Parathyroid adenoma (tissue), 2 donors: ENCODE data around the gene C2CD3.
"Not testable (repeated sequence)": the region's sequence is repeated elsewhere in the genome, so short reads cannot be mapped to it uniquely, and the experiment has no call there.

Experiments used
- H2AFZ ChIP-seq: fragments of 300-600 bp; sonication (generic); one replicate; pipeline ENCODE4 v1.7.0; 2017; ENCODE audit warnings: antibody characterized with exemption, mild to moderate bottlenecking
- H3K27ac ChIP-seq: fragments of 300-600 bp; sonication (generic); one replicate; pipeline ENCODE4 v1.7.0; 2017
- H3K27me3 ChIP-seq: fragments of 300-600 bp; sonication (generic); one replicate; pipeline ENCODE4 v1.7.0; 2017; ENCODE audit warnings: low read length; ENCODE audit not compliant: control insufficient read depth, insufficient read depth
- H3K36me3 ChIP-seq: fragments of 300-600 bp; sonication (generic); one replicate; pipeline ENCODE4 v1.7.0; 2017; ENCODE audit warnings: low read length; ENCODE audit not compliant: control insufficient read depth, insufficient read depth
- H3K4me1 ChIP-seq: fragments of 300-600 bp; sonication (generic); one replicate; pipeline ENCODE4 v1.7.0; 2017; ENCODE audit warnings: control low read depth
- H3K4me2 ChIP-seq: fragments of 300-600 bp; sonication (generic); one replicate; pipeline ENCODE4 v1.7.0; 2017; ENCODE audit warnings: low read length
- H3K4me3 ChIP-seq: fragments of 300-600 bp; sonication (generic); one replicate; pipeline ENCODE4 v1.7.0; 2017; ENCODE audit warnings: low read depth, low read length
- H3K79me2 ChIP-seq: fragments of 300-600 bp; sonication (generic); one replicate; pipeline ENCODE4 v1.7.0; 2017; ENCODE audit warnings: control low read depth
- H3K9ac ChIP-seq: fragments of 300-600 bp; sonication (generic); one replicate; pipeline ENCODE4 v1.7.0; 2017; ENCODE audit warnings: mild to moderate bottlenecking
- H3K9me3 ChIP-seq: fragments of 300-600 bp; sonication (generic); one replicate; pipeline ENCODE4 v1.7.0; 2017; ENCODE audit warnings: low read length; ENCODE audit not compliant: control insufficient read depth
- TF ChIP-seq, protein P1 (sequence below): fragments of 300-600 bp; sonication (generic); IDR thresholded peaks from one replicate; pipeline ENCODE4 v1.7.0; 2017; ENCODE audit warnings: antibody characterized with exemption, mild to moderate bottlenecking
- donor health status: primary hyperparathyroidism.

Gene C2CD3

DNA sequence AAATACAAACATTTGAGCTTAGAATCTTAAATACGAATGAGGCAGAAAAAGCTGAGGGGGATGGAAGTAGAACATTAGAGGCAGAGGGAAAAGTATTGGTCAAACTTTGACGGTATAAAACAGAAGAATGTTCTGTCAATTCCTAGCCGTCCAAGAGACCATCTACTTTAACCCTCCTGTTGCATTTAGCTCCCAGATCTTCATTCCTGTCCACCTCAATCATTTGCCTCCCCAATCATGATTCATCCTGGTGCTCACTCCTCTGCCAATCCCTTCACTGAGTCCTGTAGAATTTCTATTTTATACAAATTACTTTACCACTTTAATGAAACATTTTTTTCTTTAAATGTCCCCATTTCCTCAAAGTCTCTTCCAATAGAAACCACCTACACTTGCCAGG lies 28.2 kb downstream of the C2CD3 start:
- Histone ChIP-seq H3K36me3 (no peaks in the 10 kb centered on the region), H3K4me2 (no peak overlapping the region), H2AFZ (no peak overlapping the region), H3K79me2 (no peaks in the 10 kb centered on the region), H3K27me3 (no peaks in the 10 kb centered on the region), H3K9ac (no peak overlapping the region), H3K27ac (no peak overlapping the region), H3K4me1 (no peaks in the 10 kb centered on the region), H3K9me3 (no peaks in the 10 kb centered on the region), H3K4me3 (no peak overlapping the region)
- TF ChIP-seq, protein P1, sequence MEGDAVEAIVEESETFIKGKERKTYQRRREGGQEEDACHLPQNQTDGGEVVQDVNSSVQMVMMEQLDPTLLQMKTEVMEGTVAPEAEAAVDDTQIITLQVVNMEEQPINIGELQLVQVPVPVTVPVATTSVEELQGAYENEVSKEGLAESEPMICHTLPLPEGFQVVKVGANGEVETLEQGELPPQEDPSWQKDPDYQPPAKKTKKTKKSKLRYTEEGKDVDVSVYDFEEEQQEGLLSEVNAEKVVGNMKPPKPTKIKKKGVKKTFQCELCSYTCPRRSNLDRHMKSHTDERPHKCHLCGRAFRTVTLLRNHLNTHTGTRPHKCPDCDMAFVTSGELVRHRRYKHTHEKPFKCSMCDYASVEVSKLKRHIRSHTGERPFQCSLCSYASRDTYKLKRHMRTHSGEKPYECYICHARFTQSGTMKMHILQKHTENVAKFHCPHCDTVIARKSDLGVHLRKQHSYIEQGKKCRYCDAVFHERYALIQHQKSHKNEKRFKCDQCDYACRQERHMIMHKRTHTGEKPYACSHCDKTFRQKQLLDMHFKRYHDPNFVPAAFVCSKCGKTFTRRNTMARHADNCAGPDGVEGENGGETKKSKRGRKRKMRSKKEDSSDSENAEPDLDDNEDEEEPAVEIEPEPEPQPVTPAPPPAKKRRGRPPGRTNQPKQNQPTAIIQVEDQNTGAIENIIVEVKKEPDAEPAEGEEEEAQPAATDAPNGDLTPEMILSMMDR: no peak

DNA sequence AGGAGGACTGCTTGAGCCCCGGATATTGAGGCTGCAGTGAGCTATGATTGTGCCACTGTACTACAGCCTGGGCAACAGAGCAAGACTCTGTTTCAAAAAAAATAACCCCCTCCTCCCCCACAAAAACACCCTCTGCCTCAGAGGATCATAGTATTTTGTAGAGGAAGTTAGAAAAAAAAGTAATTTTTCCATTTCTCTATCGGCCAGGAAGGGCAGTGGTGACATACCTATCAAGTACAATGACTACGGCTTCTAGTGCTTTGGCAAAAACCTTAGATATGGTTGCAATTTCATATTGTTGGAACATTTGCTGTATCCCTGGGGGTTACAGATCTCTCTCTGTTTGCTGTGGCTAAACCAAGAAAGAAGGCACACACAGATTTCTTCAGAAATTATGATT lies 28.9 kb downstream of the C2CD3 start:
- Histone ChIP-seq H3K4me1 (no peaks in the 10 kb centered on the region), H3K4me3 (no peak overlapping the region), H3K27ac (no peak overlapping the region), H3K27me3 (no peaks in the 10 kb centered on the region), H3K79me2 (no peaks in the 10 kb centered on the region), H2AFZ (no peak overlapping the region), H3K4me2 (no peak overlapping the region), H3K9me3 (no peaks in the 10 kb centered on the region), H3K36me3 (no peaks in the 10 kb centered on the region), H3K9ac (no peak overlapping the region)
- TF ChIP-seq, protein P1: no peak

DNA sequence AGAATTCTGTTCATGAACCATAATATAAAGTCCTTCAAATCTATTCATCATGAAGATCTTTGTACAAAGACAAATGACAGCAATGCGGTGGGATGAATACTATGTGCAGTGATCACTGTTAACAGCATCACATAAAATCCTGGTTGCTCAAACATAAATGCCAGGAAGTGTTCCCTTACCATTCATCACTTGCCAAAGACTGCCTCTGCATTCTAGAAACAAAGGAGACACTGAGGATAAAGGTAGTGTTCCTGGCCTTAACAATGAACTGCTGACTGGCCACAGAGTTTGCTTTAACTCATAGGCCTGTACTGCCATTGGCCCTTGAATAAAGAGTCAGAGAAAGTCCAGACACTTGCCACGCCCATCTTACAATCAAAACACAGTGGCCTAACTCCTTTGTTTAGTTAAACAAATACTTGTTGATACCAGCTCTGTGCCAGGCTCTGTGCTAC lies 29.5 kb downstream of the C2CD3 start:
- TF ChIP-seq, protein P1: no peak
- Histone ChIP-seq H3K36me3 (no peaks in the 10 kb centered on the region), H3K4me2 (no peak overlapping the region), H3K27ac (no peak overlapping the region), H3K4me3 (no peak overlapping the region), H3K9me3 (no peaks in the 10 kb centered on the region), H3K4me1 (no peaks in the 10 kb centered on the region), H2AFZ (no peak overlapping the region), H3K27me3 (no peaks in the 10 kb centered on the region), H3K79me2 (no peaks in the 10 kb centered on the region), H3K9ac (no peak overlapping the region)

DNA sequence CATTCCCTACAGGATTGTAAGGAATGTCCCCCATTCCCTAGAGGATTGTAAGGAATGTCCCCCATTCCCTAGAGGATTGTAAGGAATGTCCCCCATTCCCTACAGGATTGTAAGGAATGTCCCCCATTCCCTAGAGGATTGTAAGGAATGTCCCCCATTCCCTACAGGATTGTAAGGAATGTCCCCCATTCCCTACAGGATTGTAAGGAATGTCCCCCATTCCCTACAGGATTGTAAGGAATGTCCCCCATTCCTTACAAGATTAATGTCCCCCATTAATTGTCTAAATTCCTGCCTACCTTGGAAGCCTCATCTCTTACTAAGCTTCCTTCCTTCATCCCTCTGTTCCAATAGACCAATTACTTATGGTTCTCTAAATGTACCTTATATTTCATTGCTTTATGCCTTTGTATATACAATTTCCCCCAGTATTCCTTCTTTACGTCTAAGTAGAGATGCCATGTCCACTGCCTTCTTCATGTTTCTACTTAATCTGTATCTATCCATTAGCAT lies 30.8 kb downstream of the C2CD3 start:
- not testable (repeated sequence) for H3K4me3 ChIP-seq, H3K27ac ChIP-seq, H3K4me1 ChIP-seq, H3K79me2 ChIP-seq, H3K27me3 ChIP-seq, H3K9me3 ChIP-seq, H3K36me3 ChIP-seq, H3K4me2 ChIP-seq, H3K9ac ChIP-seq, H2AFZ ChIP-seq

DNA sequence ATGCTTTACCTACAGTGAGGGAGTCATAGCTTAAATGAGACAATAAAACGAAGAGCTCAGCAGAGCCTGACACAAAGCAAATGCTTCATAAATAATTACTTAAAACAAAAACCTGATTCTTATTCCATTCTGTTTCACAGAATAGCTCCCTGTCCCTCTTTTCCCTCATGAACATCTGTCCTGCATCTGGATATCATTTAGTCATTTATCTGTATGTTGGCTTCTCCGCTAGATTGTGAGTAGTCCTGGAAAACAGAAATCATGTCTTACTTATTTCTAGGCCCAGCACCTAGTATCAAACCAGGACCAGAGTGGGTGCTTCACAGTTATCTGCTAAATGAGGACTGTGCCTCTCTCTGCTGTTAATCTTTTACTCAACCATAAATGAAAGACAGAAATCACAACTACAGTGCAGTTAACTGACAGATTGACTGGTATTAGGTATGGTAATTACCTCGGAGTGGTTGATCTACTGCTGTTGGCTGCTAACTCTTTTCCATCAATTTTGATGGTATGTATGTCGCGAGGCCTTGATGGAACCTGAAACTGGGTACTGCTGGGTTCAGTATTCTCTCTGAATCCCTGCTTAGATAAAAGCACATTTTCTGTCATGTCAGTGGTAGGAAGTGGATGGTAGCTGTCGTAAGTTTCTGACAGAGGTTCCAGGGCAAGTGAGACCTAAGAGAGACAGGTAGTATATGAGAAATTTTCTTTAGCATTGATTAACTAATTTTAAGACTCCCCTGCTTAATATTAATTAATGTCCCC lies 31.5 kb downstream of the C2CD3 start:
- Histone ChIP-seq H3K79me2 (no peaks in the 10 kb centered on the region), H3K9ac (no peak overlapping the region), H3K27ac (no peak overlapping the region), H2AFZ (no peak overlapping the region), H3K36me3 (no peaks in the 10 kb centered on the region), H3K4me3 (no peak overlapping the region), H3K27me3 (no peaks in the 10 kb centered on the region), H3K4me1 (no peaks in the 10 kb centered on the region), H3K4me2 (no peak overlapping the region), H3K9me3 (no peaks in the 10 kb centered on the region)
- TF ChIP-seq, protein P1: no peak
